DND-41 (cell line): ENCODE data around the gene PDE7B.

Source experiments
- ATAC-seq: fragments of 200-7000 bp; cut with Tn5 transposase; 3 replicates; pipeline ENCODE4 v1.9.1; 2021; ENCODE audit warnings: low read depth; ENCODE audit not compliant: insufficient read depth
- DNase-seq: peaks from one replicate; pipeline ENCODE4 v3.0.0-alpha.2; 2020
- H2AFZ ChIP-seq: 2 replicates; pipeline ENCODE4 v1.6.0; 2012; ENCODE audit warnings: low read depth, low read length
- H3K27ac ChIP-seq: 2 replicates; pipeline ENCODE4 v1.5.1; 2012; ENCODE audit warnings: low read length, inconsistent platforms
- H3K27me3 ChIP-seq: fragments of 200-600 bp; sonication (generic); 2 replicates; pipeline ENCODE4 v1.6.0; 2012; ENCODE audit warnings: low read length, mild to moderate bottlenecking, inconsistent platforms; ENCODE audit not compliant: insufficient read depth, poor library complexity
- H3K36me3 ChIP-seq: 2 replicates; pipeline ENCODE4 v1.5.1; 2012; ENCODE audit warnings: low read length, inconsistent platforms; ENCODE audit not compliant: insufficient read depth
- H3K4me1 ChIP-seq: 2 replicates; pipeline ENCODE4 v1.5.1; 2012; ENCODE audit warnings: mild to moderate bottlenecking, low read length; ENCODE audit not compliant: insufficient read depth
- H3K4me2 ChIP-seq: 2 replicates; pipeline ENCODE4 v1.6.0; 2012; ENCODE audit warnings: mild to moderate bottlenecking, moderate library complexity, low read length, inconsistent platforms; ENCODE audit not compliant: insufficient read depth
- H3K4me3 ChIP-seq, 2 experiments: fragments of 200-600 bp in 1 of 2; shearing (Covaris generic) in 1 of 2; 2 replicates each; pipeline ENCODE4 v1.5.1; 2012 to 2016; ENCODE audit warnings: inconsistent platforms in 2 of 2, low read length in 2 of 2, mild to moderate bottlenecking in 2 of 2, low read depth in 1 of 2, moderate library complexity in 1 of 2
- H3K79me2 ChIP-seq: 2 replicates; pipeline ENCODE4 v1.6.0; 2012; ENCODE audit warnings: low read length, inconsistent platforms; ENCODE audit not compliant: insufficient read depth
- H3K9ac ChIP-seq: 2 replicates; pipeline ENCODE4 v1.6.0; 2012; ENCODE audit warnings: low read depth, mild to moderate bottlenecking, inconsistent platforms, low read length, moderate library complexity
- H3K9me3 ChIP-seq: 2 replicates; pipeline ENCODE4 v1.5.1; 2012; ENCODE audit warnings: low read length, moderate library complexity, mild to moderate bottlenecking, inconsistent platforms; ENCODE audit not compliant: insufficient read depth, severe bottlenecking
- H4K20me1 ChIP-seq: 2 replicates; pipeline ENCODE4 v1.6.0; 2012; ENCODE audit warnings: low read length; ENCODE audit not compliant: insufficient read depth
- CTCF ChIP-seq: IDR thresholded peaks from 2 replicates; pipeline ENCODE4 v1.5.1; 2012; ENCODE audit warnings: borderline replicate concordance, low read length, moderate library complexity, mild to moderate bottlenecking; ENCODE audit not compliant: poor library complexity, severe bottlenecking; ENCODE audit errors: extremely low read depth
- EZH2 ChIP-seq: IDR thresholded peaks from 3 replicates; pipeline ENCODE4 v1.6.1; 2012; ENCODE audit warnings: borderline replicate concordance, low read depth, mild to moderate bottlenecking, moderate library complexity, low read length, inconsistent platforms; ENCODE audit not compliant: severe bottlenecking

Gene PDE7B

GRCh38 chr6:135877666-135878065 lies 26.2 kb downstream of the PDE7B start:
- Histone ChIP-seq H3K9me3 (no peaks in the 10 kb centered on the region), H3K79me2 (no peaks in the 10 kb centered on the region), H4K20me1 (no peaks in the 10 kb centered on the region), H2AFZ (no peak overlapping the region), H3K4me3 (no peak overlapping the region), H3K4me1 (peaks cover 24% of the 10 kb centered on the region), H3K27me3 (peaks cover 13% of the 10 kb centered on the region), H3K27ac (no peak overlapping the region), H3K9ac (no peak overlapping the region), H3K4me2 (no peak overlapping the region), H3K36me3 (no peaks in the 10 kb centered on the region)
- ATAC-seq (no peak), DNase-seq (no peak)
- no peak for TF ChIP-seq CTCF
- TF ChIP-seq EZH2: no peak

GRCh38 chr6:135880066-135880972 lies 28.8 kb downstream of the PDE7B start:
- Histone ChIP-seq H3K79me2 (no peaks in the 10 kb centered on the region), H3K27me3 (no peaks in the 10 kb centered on the region), H3K9me3 (no peaks in the 10 kb centered on the region), H4K20me1 (no peaks in the 10 kb centered on the region), H3K4me2 (peak overlapping the region; percentile 81), H3K4me1 (peaks cover 24% of the 10 kb centered on the region), H3K9ac (peak overlapping the region; percentile 55), H3K4me3 (peak overlapping the region; percentile 26 to 54; a peak in 3 of 4 replicates), H3K36me3 (no peaks in the 10 kb centered on the region), H3K27ac (peak overlapping the region; percentile 79), H2AFZ (peak overlapping the region; percentile 94)
- ATAC-seq (peak; percentile 97), DNase-seq (peak; percentile 75)
- no peak for TF ChIP-seq CTCF
- TF ChIP-seq EZH2: no peak

- Histone ChIP-seq H3K9me3 (no peaks in the 10 kb centered on the region), H3K27me3 (peaks cover under 1% of the 10 kb centered on the region), H3K9ac (no peak overlapping the region), H3K79me2 (no peaks in the 10 kb centered on the region), H2AFZ (no peak overlapping the region), H4K20me1 (no peaks in the 10 kb centered on the region), H3K4me2 (no peak overlapping the region), H3K4me3 (no peak overlapping the region), H3K27ac (no peak overlapping the region), H3K4me1 (peaks cover 24% of the 10 kb centered on the region), H3K36me3 (no peaks in the 10 kb centered on the region)
- no peak for ATAC-seq
- DNase-seq: no peak
- TF ChIP-seq EZH2 (no peak), CTCF (no peak)
Measured at GRCh38 chr6:135883045-135883444, 31.5 kb downstream of the PDE7B start.
